Measurements from ENCODE around the gene VOPP1. TPM values are rescaled to one million over a fixed set of nuclear protein-coding genes. Genes with fewer than 3 reads are reported as not detected.

Gene VOPP1
- total RNA-seq, 1 experiment from 2014 or later, result 30.3 TPM

- Histone ChIP-seq H3K9ac (ENCODE audit: low read length) (no peak overlapping the region), H3K27me3 (ENCODE audit: insufficient read depth, low read length) (no peaks in the 10 kb centered on the region), H3K4me3 (replicated peaks in 1 of 2; ENCODE audit: low read depth in 1 of 2, low read length in 2 of 2) (no peak overlapping the region), H3K9me3 (ENCODE audit: control insufficient read depth in 1 of 2, insufficient read depth in 1 of 2, low read depth in 1 of 2, low read length in 2 of 2) (no peaks in the 10 kb centered on the region), H3K4me2 (ENCODE audit: low read length) (no peak overlapping the region), H3K9me2 (ENCODE audit: insufficient read depth) (no peaks in the 10 kb centered on the region), H3K36me3 (ENCODE audit: control insufficient read depth in 1 of 2, insufficient read depth in 2 of 2, low read length in 2 of 2) (no peaks in the 10 kb centered on the region), H3K4me1 (ENCODE audit: control insufficient read depth in 1 of 2, insufficient read depth in 2 of 2, low read length in 2 of 2) (no peaks in the 10 kb centered on the region), H3K27ac (ENCODE audit: low read depth, low read length) (no peak overlapping the region), H2AFZ (ENCODE audit: low read depth, low read length, poor library complexity, severe bottlenecking) (no peak overlapping the region), H4K20me1 (ENCODE audit: insufficient read depth) (no peaks in the 10 kb centered on the region), H3K79me2 (ENCODE audit: insufficient read depth, low read length) (no peaks in the 10 kb centered on the region)
- TF ChIP-seq ZNF274 (IDR thresholded peaks at IDR 0.05; ENCODE audit: low read depth, low read length) (no peak), EZH2phosphoT487 (IDR thresholded peaks at IDR 0.05; ENCODE audit: borderline replicate concordance) (no peak), RAD21 (IDR thresholded peaks at IDR 0.05; ENCODE audit: low read depth) (no peak), SP1 (IDR thresholded peaks at IDR 0.05; ENCODE audit: low read depth) (no peak), SIN3A (IDR thresholded peaks at IDR 0.05; ENCODE audit: low read depth) (no peak)
- ChIA-PET RAD21 (ENCODE audit: low non-redundant PET in 1 of 2, low total read pairs in 2 of 2, uncharacterized antibody in 2 of 2, unreplicated experiment in 2 of 2) (no interaction called here), POLR2A (no interaction called here), CTCF (no interaction called here)
- no TSS peak for BruUV-seq (replicated peaks)
- ATAC-seq (no peak), DNase-seq (ENCODE audit: low read depth, low spot score) (no peak)
- intact Hi-C loops (cut with micrococcal nuclease), result no loop called here
These were observed 132.1 kb downstream of the VOPP1 start for GRCh38 chr7:55440040-55440690.

- Histone ChIP-seq H3K4me1 (ENCODE audit: control insufficient read depth in 1 of 2, insufficient read depth in 2 of 2, low read length in 2 of 2) (no peaks in the 10 kb centered on the region), H3K9me3 (ENCODE audit: control insufficient read depth in 1 of 2, insufficient read depth in 1 of 2, low read depth in 1 of 2, low read length in 2 of 2) (no peaks in the 10 kb centered on the region), H3K79me2 (ENCODE audit: insufficient read depth, low read length) (no peaks in the 10 kb centered on the region), H3K4me3 (replicated peaks in 1 of 2; ENCODE audit: low read depth in 1 of 2, low read length in 2 of 2) (no peak overlapping the region), H3K9ac (ENCODE audit: low read length) (no peak overlapping the region), H3K27ac (ENCODE audit: low read depth, low read length) (no peak overlapping the region), H3K27me3 (ENCODE audit: insufficient read depth, low read length) (no peaks in the 10 kb centered on the region), H2AFZ (ENCODE audit: low read depth, low read length, poor library complexity, severe bottlenecking) (no peak overlapping the region), H3K36me3 (ENCODE audit: control insufficient read depth in 1 of 2, insufficient read depth in 2 of 2, low read length in 2 of 2) (no peaks in the 10 kb centered on the region), H4K20me1 (ENCODE audit: insufficient read depth) (no peaks in the 10 kb centered on the region), H3K4me2 (ENCODE audit: low read length) (no peak overlapping the region), H3K9me2 (ENCODE audit: insufficient read depth) (no peaks in the 10 kb centered on the region)
- CTCF ChIA-PET, result no interaction called here
- no peak for DNase-seq (ENCODE audit: low read depth, low spot score)
- intact Hi-C loops (cut with micrococcal nuclease), result no loop called here
- RAD21 ChIA-PET (ENCODE audit: low non-redundant PET in 1 of 2, low total read pairs in 2 of 2, uncharacterized antibody in 2 of 2, unreplicated experiment in 2 of 2), result no interaction called here
- ATAC-seq, result no peak
- no TSS peak for BruUV-seq (replicated peaks)
- POLR2A ChIA-PET, result no interaction called here
- TF ChIP-seq JUND (IDR thresholded peaks at IDR 0.05) (no peak), REST (IDR thresholded peaks at IDR 0.05; ENCODE audit: low read depth) (no peak), ZFX (IDR thresholded peaks at IDR 0.05) (no peak), EGR1 (IDR thresholded peaks at IDR 0.05; ENCODE audit: low read depth) (no peak), CTCF (IDR thresholded peaks at IDR 0.05 in 2 of 3, conservative IDR thresholded peaks at IDR 0.05 in 1 of 3; ENCODE audit: borderline replicate concordance in 1 of 3, insufficient read depth in 1 of 3, low read depth in 2 of 3, low read length in 2 of 3) (no peak), CEBPB (IDR thresholded peaks at IDR 0.05; ENCODE audit: low read depth) (no peak), POLR2A (IDR thresholded peaks at IDR 0.05; ENCODE audit: borderline replicate concordance, extremely low read depth, insufficient read depth, insufficient read length) (no peak), ZBTB33 (IDR thresholded peaks at IDR 0.05; ENCODE audit: extremely low read depth, insufficient replicate concordance, low read length) (no peak), EZH2 (IDR thresholded peaks at IDR 0.05) (no peak)
These were observed 132.7 kb downstream of the VOPP1 start for GRCh38 chr7:55439627-55440026.

Measured in HCT116 (cell line).